Measurements from ENCODE around the gene BPTF. TPM values are rescaled to one million over a fixed set of nuclear protein-coding genes. Genes with fewer than 3 reads are reported as not detected.
A peak's percentile ranks its signal among the peaks of the same experiment; 100 is the strongest.

BPTF gene
- polyA plus RNA-seq, 1 of the 3 experiments (the other 2 are of a cell fraction): 61.4 TPM

GRCh38 chr17:67999291-67999911 is 174.1 kb downstream of the BPTF start (continued):
- TF ChIP-seq RAD21 (IDR thresholded peaks at IDR 0.05; ENCODE audit: low read length) (no peak), TEAD4 (IDR thresholded peaks at IDR 0.05; ENCODE audit: borderline replicate concordance, insufficient read depth) (no peak), ELF1 (IDR thresholded peaks at IDR 0.05) (no peak), EZH2phosphoT487 (IDR thresholded peaks at IDR 0.05; ENCODE audit: borderline replicate concordance, low read depth) (no peak), FOSL2 (IDR thresholded peaks at IDR 0.05; ENCODE audit: borderline replicate concordance, low read depth) (0 out of 2 replicates have a peak, but pooled peaks have one; percentile 6), MEF2A (IDR thresholded peaks at IDR 0.05; ENCODE audit: borderline replicate concordance, low read depth) (no peak), JUND (IDR thresholded peaks at IDR 0.05) (peak; percentile 8; the same call in 1 of the 2 replicates), MXI1 (IDR thresholded peaks at IDR 0.05; ENCODE audit: low read depth, low read length) (no peak), FOXJ3 (CRISPR knock-in tag; IDR thresholded peaks at IDR 0.05) (no peak), USF2 (IDR thresholded peaks at IDR 0.05; ENCODE audit: borderline replicate concordance, low read depth, low read length) (no peak), NFIC (IDR thresholded peaks at IDR 0.05; ENCODE audit: borderline replicate concordance) (no peak)

GRCh38 chr17:68004201-68004600 is 178.9 kb downstream of the BPTF start:
- TF ChIP-seq NFIC (IDR thresholded peaks at IDR 0.05; ENCODE audit: borderline replicate concordance) (no peak), TAF1 (IDR thresholded peaks at IDR 0.05; ENCODE audit: borderline replicate concordance, low read depth, low read length) (no peak), SMC3 (IDR thresholded peaks at IDR 0.05; ENCODE audit: low read depth, low read length) (no peak), MEF2A (IDR thresholded peaks at IDR 0.05; ENCODE audit: borderline replicate concordance, low read depth) (no peak), ZBTB33 (IDR thresholded peaks at IDR 0.05; ENCODE audit: borderline replicate concordance, low read depth) (no peak), EP300 (IDR thresholded peaks at IDR 0.05; ENCODE audit: borderline replicate concordance in 1 of 2, low read depth in 1 of 2, low read length in 1 of 2) (no peak)
- H3K9ac ChIP-seq: no peak overlapping the region
- H3K27me3 ChIP-seq (ENCODE audit: insufficient read depth): no peaks in the 10 kb centered on the region
- H3K9me3 ChIP-seq: no peaks in the 10 kb centered on the region
- H3K4me1 ChIP-seq (ENCODE audit: control insufficient read depth in 1 of 2, insufficient read depth in 2 of 2, low read depth in 1 of 2, low read length in 1 of 2): no peaks in the 10 kb centered on the region
- 88% methylated on average over 3 of the region's 3 CpGs for WGBS (ENCODE audit: low lambda C conversion rate)
- ChIA-PET POLR2A (no interaction called here), CTCF (no interaction called here)
- no peak overlapping the region for H2AFZ ChIP-seq (ENCODE audit: low read depth)
- no peak overlapping the region for H3K27ac ChIP-seq (ENCODE audit: low read depth in 2 of 2, low read length in 1 of 2)
- no peak overlapping the region for H3K4me3 ChIP-seq (ENCODE audit: low read depth in 2 of 2, low read length in 1 of 2)
- H3K36me3 ChIP-seq (replicated peaks in 1 of 2; ENCODE audit: control insufficient read depth in 1 of 2, insufficient read depth in 2 of 2, low read length in 1 of 2): no peaks in the 10 kb centered on the region
- H3K79me2 ChIP-seq (ENCODE audit: insufficient read depth): no peaks in the 10 kb centered on the region
- H3K4me2 ChIP-seq: no peak overlapping the region
- DNase-seq: no peak
- H3F3A ChIP-seq (replicated peaks; ENCODE audit: insufficient read depth): no peaks in the 10 kb centered on the region
- no peaks in the 10 kb centered on the region for H3K9me2 ChIP-seq
- H4K20me1 ChIP-seq (ENCODE audit: insufficient read depth): no peaks in the 10 kb centered on the region

Data from SK-N-SH (cell line).